Duodenal mucosa (tissue), 2 donors: ENCODE data around the gene MAST4.

Experiments
- H3K27ac ChIP-seq: one replicate; pipeline ENCODE4 v1.7.0; 2013; ENCODE audit warnings: low read depth, low read length
- H3K27me3 ChIP-seq, 2 donors: one replicate each; pipeline ENCODE4 v1.7.0; 2013; ENCODE audit warnings: low read length in 2 of 2, control low read depth in 1 of 2; ENCODE audit not compliant: insufficient read depth in 2 of 2, control insufficient read depth in 1 of 2
- H3K36me3 ChIP-seq, 2 donors: one replicate each; pipeline ENCODE4 v1.7.0; 2013; ENCODE audit warnings: low read length in 2 of 2, control low read depth in 1 of 2; ENCODE audit not compliant: insufficient read depth in 2 of 2, control insufficient read depth in 1 of 2
- H3K4me1 ChIP-seq, 2 donors: one replicate each; pipeline ENCODE4 v1.7.0; 2013; ENCODE audit warnings: low read length in 2 of 2, control low read depth in 1 of 2; ENCODE audit not compliant: insufficient read depth in 2 of 2, control insufficient read depth in 1 of 2
- H3K4me3 ChIP-seq, 2 donors: one replicate each; pipeline ENCODE4 v1.7.0; 2013; ENCODE audit warnings: low read length in 2 of 2, low read depth in 1 of 2
- H3K9ac ChIP-seq, 2 donors: one replicate each; pipeline ENCODE4 v1.7.0; 2013; ENCODE audit warnings: low read length in 2 of 2, low read depth in 1 of 2
- H3K9me3 ChIP-seq, 2 donors: one replicate each; pipeline ENCODE4 v1.7.0; 2013; ENCODE audit warnings: low read length in 2 of 2, control low read depth in 1 of 2; ENCODE audit not compliant: control insufficient read depth in 1 of 2

Gene MAST4

GRCh38 chr5:66738136-66738535 is 141.9 kb downstream of the MAST4 start:
- Histone ChIP-seq H3K27me3 (no peaks in the 10 kb centered on the region), H3K9ac (no peak overlapping the region), H3K4me3 (no peak overlapping the region), H3K4me1 (peaks cover 0 to 6% of the 10 kb centered on the region in 2 donors), H3K36me3 (no peaks in the 10 kb centered on the region), H3K27ac (no peak overlapping the region), H3K9me3 (no peaks in the 10 kb centered on the region)

GRCh38 chr5:66739021-66739420 is 142.8 kb downstream of the MAST4 start:
- Histone ChIP-seq H3K27ac (no peak overlapping the region), H3K36me3 (no peaks in the 10 kb centered on the region), H3K4me3 (no peak overlapping the region), H3K9ac (no peak overlapping the region), H3K9me3 (no peaks in the 10 kb centered on the region), H3K4me1 (peaks cover 0 to 6% of the 10 kb centered on the region in 2 donors), H3K27me3 (no peaks in the 10 kb centered on the region)

GRCh38 chr5:66739951-66740350 is 143.8 kb downstream of the MAST4 start:
- no peaks in the 10 kb centered on the region for H3K27me3 ChIP-seq
- H3K4me1 ChIP-seq, result peaks cover 0 to 6% of the 10 kb centered on the region in 2 donors
- no peak overlapping the region for H3K27ac ChIP-seq
- no peaks in the 10 kb centered on the region for H3K36me3 ChIP-seq
- H3K4me3 ChIP-seq, result no peak overlapping the region
- H3K9me3 ChIP-seq, result no peaks in the 10 kb centered on the region
- no peak overlapping the region for H3K9ac ChIP-seq

- Histone ChIP-seq H3K4me3 (no peak overlapping the region), H3K4me1 (peaks cover 0 to 6% of the 10 kb centered on the region in 2 donors), H3K9me3 (no peaks in the 10 kb centered on the region), H3K36me3 (no peaks in the 10 kb centered on the region), H3K9ac (no peak overlapping the region), H3K27me3 (no peaks in the 10 kb centered on the region), H3K27ac (no peak overlapping the region)
Measured at GRCh38 chr5:66741394-66741793, 145.2 kb downstream of the MAST4 start.

GRCh38 chr5:66742083-66742895 is 146.1 kb downstream of the MAST4 start:
- Histone ChIP-seq H3K4me3 (no peak overlapping the region), H3K27ac (no peak overlapping the region), H3K27me3 (no peaks in the 10 kb centered on the region), H3K4me1 (peaks cover 0 to 6% of the 10 kb centered on the region in 2 donors), H3K9me3 (no peaks in the 10 kb centered on the region), H3K36me3 (no peaks in the 10 kb centered on the region), H3K9ac (no peak overlapping the region)

GRCh38 chr5:66742896-66743247 is 146.7 kb downstream of the MAST4 start:
- H3K9ac ChIP-seq, result no peak overlapping the region
- H3K4me1 ChIP-seq, result peaks cover 0 to 3% of the 10 kb centered on the region in 2 donors
- H3K36me3 ChIP-seq, result no peaks in the 10 kb centered on the region
- H3K9me3 ChIP-seq, result no peaks in the 10 kb centered on the region
- no peaks in the 10 kb centered on the region for H3K27me3 ChIP-seq
- H3K27ac ChIP-seq, result no peak overlapping the region
- H3K4me3 ChIP-seq, result no peak overlapping the region

GRCh38 chr5:66743344-66743743 is 147.2 kb downstream of the MAST4 start:
- no peak overlapping the region for H3K4me3 ChIP-seq
- no peaks in the 10 kb centered on the region for H3K4me1 ChIP-seq
- H3K27me3 ChIP-seq, result no peaks in the 10 kb centered on the region
- no peak overlapping the region for H3K9ac ChIP-seq
- H3K9me3 ChIP-seq, result no peaks in the 10 kb centered on the region
- H3K36me3 ChIP-seq, result no peaks in the 10 kb centered on the region
- no peak overlapping the region for H3K27ac ChIP-seq

GRCh38 chr5:66744040-66744439 is 147.8 kb downstream of the MAST4 start:
- Histone ChIP-seq H3K9ac (no peak overlapping the region), H3K27me3 (no peaks in the 10 kb centered on the region), H3K27ac (no peak overlapping the region), H3K4me1 (no peaks in the 10 kb centered on the region), H3K9me3 (no peaks in the 10 kb centered on the region), H3K4me3 (no peak overlapping the region), H3K36me3 (no peaks in the 10 kb centered on the region)

- no peak overlapping the region for H3K27ac ChIP-seq
- no peak overlapping the region for H3K4me3 ChIP-seq
- H3K27me3 ChIP-seq, result no peaks in the 10 kb centered on the region
- H3K36me3 ChIP-seq, result no peaks in the 10 kb centered on the region
- no peaks in the 10 kb centered on the region for H3K4me1 ChIP-seq
- no peaks in the 10 kb centered on the region for H3K9me3 ChIP-seq
- no peak overlapping the region for H3K9ac ChIP-seq
Measured at GRCh38 chr5:66745297-66745696, 149.1 kb downstream of the MAST4 start.

GRCh38 chr5:66747607-66748006 is 151.4 kb downstream of the MAST4 start:
- H3K4me1 ChIP-seq, result no peaks in the 10 kb centered on the region
- H3K4me3 ChIP-seq, result no peak overlapping the region
- no peaks in the 10 kb centered on the region for H3K27me3 ChIP-seq
- no peak overlapping the region for H3K9ac ChIP-seq
- H3K9me3 ChIP-seq, result no peaks in the 10 kb centered on the region
- H3K27ac ChIP-seq, result no peak overlapping the region
- H3K36me3 ChIP-seq, result no peaks in the 10 kb centered on the region
